ENCODE measurements around the gene TNFRSF11A.

The TNFRSF11A gene

DNA sequence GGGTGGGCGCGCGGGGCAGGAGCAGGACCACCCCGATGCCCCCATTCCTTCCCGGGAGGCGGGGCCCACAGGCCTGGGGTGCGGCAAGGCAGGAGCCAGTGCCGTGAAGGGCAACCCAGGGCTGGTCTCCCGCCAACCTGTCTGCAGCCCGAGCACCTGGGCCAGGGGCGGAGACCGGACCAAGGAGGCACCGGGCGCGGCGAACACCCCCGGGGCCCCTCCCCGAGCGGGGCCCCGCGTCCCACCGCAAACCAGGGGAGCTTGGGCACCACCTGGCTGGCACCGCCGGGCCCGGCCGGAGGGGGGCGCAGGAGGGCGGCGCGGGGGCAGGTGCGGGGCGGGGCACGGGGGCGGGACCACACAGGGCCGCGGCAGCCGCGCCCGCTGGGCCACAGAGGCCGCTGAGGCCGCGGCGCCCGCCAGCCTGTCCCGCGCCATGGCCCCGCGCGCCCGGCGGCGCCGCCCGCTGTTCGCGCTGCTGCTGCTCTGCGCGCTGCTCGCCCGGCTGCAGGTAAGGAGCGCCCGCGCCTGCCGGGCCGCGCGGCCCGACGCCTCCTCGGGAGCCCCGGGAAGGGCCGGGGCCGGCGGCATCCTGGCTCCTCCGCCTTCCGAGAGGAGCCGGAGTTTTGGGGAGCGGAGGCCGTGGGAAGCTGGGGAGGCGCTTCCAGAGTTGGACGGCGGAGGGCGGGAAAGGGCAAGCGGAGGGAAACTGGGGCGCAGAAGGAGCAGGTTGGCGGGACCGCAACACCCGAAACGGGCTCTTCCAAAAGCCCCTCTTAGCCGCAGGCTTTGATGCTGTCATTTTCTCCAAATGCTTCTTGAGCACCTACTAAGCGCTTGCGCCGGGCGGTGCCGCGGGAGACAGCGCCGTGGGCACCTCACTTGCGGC is at the start of gene TNFRSF11A:
TNFRSF11A (plus strand) TSS at position 394 of the 889 bp plus-strand sequence; CDS start at position 437, 43 bp downstream.
- H3K27ac Mint-ChIP-seq, result peak within 1 kb of the TSS; percentile 9
- no peaks in the 10 kb centered on the region for H3K9me3 Mint-ChIP-seq
- peak within 1 kb of the TSS; percentile 76 for H3K4me3 Mint-ChIP-seq
- peaks cover 57% of the 10 kb centered on the region for H3K4me1 Mint-ChIP-seq (ENCODE audit: low read depth)
- peaks cover 71% of the 10 kb centered on the region for H3K27me3 Mint-ChIP-seq
- intact Hi-C loops (cut with micrococcal nuclease), result loop anchor here (1.0 kb wide), 1 partner anchor 7 kb away; no protein-coding TSS in a partner anchor
- H3K36me3 Mint-ChIP-seq (ENCODE audit: low read depth), result no peaks in the 10 kb centered on the region

DNA sequence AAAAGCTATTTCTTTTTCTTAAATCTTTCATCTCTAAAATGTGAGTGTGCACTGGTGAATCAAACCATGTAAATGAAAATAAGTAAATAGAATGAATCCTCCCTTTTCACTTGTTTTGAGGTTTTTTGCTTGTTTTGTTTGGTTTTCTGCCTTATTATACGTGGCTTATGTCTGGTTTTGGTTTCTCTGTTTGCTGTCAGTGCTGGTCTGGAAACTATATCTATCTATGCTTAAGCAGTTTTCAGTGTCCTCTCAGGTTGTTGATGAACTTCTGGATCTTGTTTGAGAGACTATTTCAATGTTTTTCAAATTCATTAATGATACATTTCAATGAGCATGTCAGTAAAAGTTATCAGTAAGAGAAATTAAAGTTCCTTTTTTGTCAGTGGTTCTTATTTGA is 48.1 kb upstream of the TNFRSF11A start:
- intact Hi-C loops (cut with micrococcal nuclease), result no loop called here
- H3K4me3 Mint-ChIP-seq, result no peak overlapping the region
- peaks cover 18% of the 10 kb centered on the region for H3K4me1 Mint-ChIP-seq (ENCODE audit: low read depth)
- no peaks in the 10 kb centered on the region for H3K27me3 Mint-ChIP-seq
- H3K27ac Mint-ChIP-seq, result no peak overlapping the region
- peaks cover 35% of the 10 kb centered on the region for H3K36me3 Mint-ChIP-seq (ENCODE audit: low read depth)
- H3K9me3 Mint-ChIP-seq, result no peaks in the 10 kb centered on the region

DNA sequence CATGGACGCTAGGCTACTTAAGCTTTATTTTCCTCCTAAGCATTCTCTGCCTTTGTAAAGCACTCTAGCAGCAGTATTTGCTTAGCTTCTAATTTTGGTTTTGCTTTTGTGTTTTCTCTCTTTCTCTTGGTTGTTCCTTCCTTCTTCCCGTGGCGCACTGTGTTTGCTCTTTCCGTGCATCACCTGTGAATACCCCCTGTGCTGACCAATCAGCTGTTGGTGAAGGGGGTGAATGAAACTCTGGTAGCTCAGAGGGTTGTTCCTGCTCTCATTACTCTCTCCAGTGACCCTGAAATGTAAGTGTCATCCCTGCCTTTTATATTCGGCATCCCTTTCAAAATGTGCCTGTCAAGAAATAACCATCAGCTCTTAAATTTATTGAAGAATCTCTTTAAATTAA is 45.5 kb upstream of the TNFRSF11A start:
- peaks cover 49% of the 10 kb centered on the region for H3K36me3 Mint-ChIP-seq (ENCODE audit: low read depth)
- no peak overlapping the region for H3K4me3 Mint-ChIP-seq
- intact Hi-C loops (cut with micrococcal nuclease), result no loop called here
- peak overlapping the region; percentile 9 for H3K27ac Mint-ChIP-seq
- no peaks in the 10 kb centered on the region for H3K27me3 Mint-ChIP-seq
- peaks cover 19% of the 10 kb centered on the region for H3K4me1 Mint-ChIP-seq (ENCODE audit: low read depth)
- H3K9me3 Mint-ChIP-seq, result no peaks in the 10 kb centered on the region

DNA sequence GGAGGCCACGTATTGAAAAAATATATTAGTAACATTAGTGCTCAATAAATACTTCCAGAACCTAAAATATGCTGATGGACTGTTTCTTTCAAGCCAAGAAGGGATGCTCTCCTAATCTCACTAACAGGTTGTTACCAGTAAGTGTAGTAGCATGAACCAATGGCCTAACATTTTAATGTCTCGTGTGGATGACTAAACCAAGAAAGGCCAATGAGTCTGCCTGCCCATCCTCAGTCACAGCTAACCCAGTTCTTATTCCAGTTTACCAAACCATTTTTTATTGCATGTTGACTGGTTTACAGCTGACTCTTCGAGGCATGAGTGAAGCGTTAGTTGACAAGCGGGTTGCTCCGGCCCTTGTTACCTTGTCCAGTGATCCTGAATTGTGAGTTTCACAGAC is 45.1 kb upstream of the TNFRSF11A start:
- intact Hi-C loops (cut with micrococcal nuclease), result no loop called here
- Mint-ChIP-seq H3K27ac (no peak overlapping the region), H3K4me1 (ENCODE audit: low read depth) (peaks cover 24% of the 10 kb centered on the region), H3K27me3 (no peaks in the 10 kb centered on the region), H3K4me3 (no peak overlapping the region), H3K9me3 (no peaks in the 10 kb centered on the region), H3K36me3 (ENCODE audit: low read depth) (peaks cover 48% of the 10 kb centered on the region)

DNA sequence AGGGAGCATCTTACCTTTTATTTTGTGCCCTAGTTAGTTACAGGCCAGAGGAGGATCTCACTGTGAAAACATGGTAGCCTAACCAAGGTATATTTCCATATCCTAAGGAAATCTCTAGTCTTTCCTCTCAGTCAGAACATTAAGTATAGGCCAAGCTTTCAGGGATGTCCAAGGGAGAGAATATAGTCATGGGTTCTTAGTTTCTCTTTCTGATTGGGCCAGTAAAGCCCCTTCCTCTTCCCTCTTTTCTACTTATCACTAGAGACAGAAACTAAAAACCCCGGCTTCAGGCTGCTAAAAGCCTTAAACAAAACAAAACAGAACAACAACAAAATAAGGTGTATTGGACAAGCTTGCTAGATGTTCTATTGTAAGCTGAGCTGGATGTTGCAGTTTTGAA is 44.3 kb upstream of the TNFRSF11A start:
- intact Hi-C loops (cut with micrococcal nuclease), result no loop called here
- no peaks in the 10 kb centered on the region for H3K9me3 Mint-ChIP-seq
- peaks cover 31% of the 10 kb centered on the region for H3K4me1 Mint-ChIP-seq (ENCODE audit: low read depth)
- no peaks in the 10 kb centered on the region for H3K27me3 Mint-ChIP-seq
- peak overlapping the region; percentile 77 for H3K27ac Mint-ChIP-seq
- peaks cover 51% of the 10 kb centered on the region for H3K36me3 Mint-ChIP-seq (ENCODE audit: low read depth)
- H3K4me3 Mint-ChIP-seq, result no peak overlapping the region

DNA sequence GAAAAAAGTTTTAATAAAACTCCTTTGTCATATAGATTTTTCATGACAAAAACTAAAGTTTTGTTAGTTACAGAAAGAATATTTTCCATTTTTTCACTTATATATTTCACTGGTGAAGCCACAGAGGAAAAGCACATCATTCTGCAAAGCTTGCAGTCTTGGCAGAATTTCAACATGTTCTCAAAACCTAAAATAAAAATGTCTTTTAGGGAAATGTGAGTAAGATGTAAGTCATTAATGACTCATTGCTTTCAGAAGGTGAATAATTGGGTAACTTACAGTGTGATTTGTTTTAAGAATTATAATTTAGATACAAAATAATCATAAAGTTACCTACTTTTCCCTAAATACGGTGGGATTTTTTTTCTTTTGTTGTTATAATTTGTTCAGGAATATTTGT is 43.4 kb upstream of the TNFRSF11A start:
- H3K27me3 Mint-ChIP-seq, result no peaks in the 10 kb centered on the region
- no peaks in the 10 kb centered on the region for H3K9me3 Mint-ChIP-seq
- no peak overlapping the region for H3K4me3 Mint-ChIP-seq
- H3K36me3 Mint-ChIP-seq (ENCODE audit: low read depth), result peaks cover 51% of the 10 kb centered on the region
- H3K27ac Mint-ChIP-seq, result no peak overlapping the region
- intact Hi-C loops (cut with micrococcal nuclease), result no loop called here
- H3K4me1 Mint-ChIP-seq (ENCODE audit: low read depth), result peaks cover 36% of the 10 kb centered on the region

DNA sequence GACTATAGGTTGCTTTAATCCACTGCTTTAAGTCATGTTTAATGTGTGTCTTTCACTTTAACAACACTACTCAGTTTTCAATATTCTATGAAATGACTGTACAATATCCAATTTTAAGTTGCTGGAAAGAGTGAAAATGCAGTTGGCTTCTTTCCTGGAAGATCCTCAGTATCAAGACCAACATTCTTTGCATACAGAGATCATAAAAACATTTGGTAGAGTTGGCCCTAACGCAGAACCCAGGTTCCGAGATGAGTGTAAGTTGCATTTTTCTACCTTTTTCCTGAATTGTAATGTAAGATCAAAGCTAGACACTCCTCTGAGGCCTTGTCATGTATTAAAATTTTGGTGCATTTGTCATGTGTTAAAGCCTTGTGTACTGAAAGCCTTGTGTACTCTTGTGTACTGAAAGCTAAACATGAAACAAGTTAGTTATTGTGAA is 42.9 kb upstream of the TNFRSF11A start:
- H3K27me3 Mint-ChIP-seq, result no peaks in the 10 kb centered on the region
- H3K4me1 Mint-ChIP-seq (ENCODE audit: low read depth), result peaks cover 31% of the 10 kb centered on the region
- intact Hi-C loops (cut with micrococcal nuclease), result no loop called here
- H3K36me3 Mint-ChIP-seq (ENCODE audit: low read depth), result peaks cover 46% of the 10 kb centered on the region
- H3K9me3 Mint-ChIP-seq, result no peaks in the 10 kb centered on the region
- no peak overlapping the region for H3K4me3 Mint-ChIP-seq
- H3K27ac Mint-ChIP-seq, result no peak overlapping the region

DNA sequence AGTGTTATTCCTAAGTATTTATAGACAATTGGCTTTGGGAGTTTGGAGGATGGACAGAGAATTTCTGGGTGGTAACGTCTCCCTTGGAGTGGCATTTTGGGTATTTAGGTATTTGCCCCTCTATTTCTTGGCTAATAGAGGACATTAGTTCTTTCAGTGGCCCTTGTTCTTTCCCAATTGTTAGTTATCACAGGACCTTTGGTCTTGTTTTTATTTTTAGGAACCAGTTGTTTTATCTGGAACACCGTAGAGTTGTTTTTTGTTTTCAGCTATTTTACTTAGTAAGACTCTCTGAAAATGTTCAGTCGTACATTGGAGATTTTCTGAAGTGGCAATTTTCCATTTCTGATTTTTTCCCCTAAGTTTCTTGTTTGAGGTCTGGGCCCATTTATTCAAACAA is 40.5 kb upstream of the TNFRSF11A start:
- peaks cover 46% of the 10 kb centered on the region for H3K36me3 Mint-ChIP-seq (ENCODE audit: low read depth)
- H3K4me1 Mint-ChIP-seq (ENCODE audit: low read depth), result peaks cover 48% of the 10 kb centered on the region
- no peak overlapping the region for H3K4me3 Mint-ChIP-seq
- no peaks in the 10 kb centered on the region for H3K9me3 Mint-ChIP-seq
- H3K27me3 Mint-ChIP-seq, result no peaks in the 10 kb centered on the region
- H3K27ac Mint-ChIP-seq, result peak overlapping the region; percentile 76
- intact Hi-C loops (cut with micrococcal nuclease), result no loop called here

DNA sequence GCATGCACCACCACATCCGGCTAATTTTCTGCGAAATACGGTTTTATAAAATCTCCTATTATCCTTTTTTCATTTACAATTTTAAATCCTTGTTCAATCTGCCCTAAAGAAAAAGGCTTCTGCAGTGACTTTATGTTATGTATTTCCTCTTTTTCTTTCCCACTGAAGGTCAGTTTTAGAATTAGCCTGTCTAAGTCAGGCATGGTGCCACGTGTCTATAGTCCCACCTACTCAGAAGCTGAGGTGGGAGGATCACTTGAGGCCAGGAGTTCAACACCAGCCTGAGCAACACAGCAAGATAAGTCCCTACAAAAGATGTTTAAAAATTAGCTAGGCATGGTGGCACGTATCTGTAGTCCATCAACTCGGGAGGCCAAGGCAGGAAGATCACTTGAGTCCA is 39.8 kb upstream of the TNFRSF11A start:
- peaks cover 51% of the 10 kb centered on the region for H3K4me1 Mint-ChIP-seq (ENCODE audit: low read depth)
- peaks cover 43% of the 10 kb centered on the region for H3K36me3 Mint-ChIP-seq (ENCODE audit: low read depth)
- H3K27ac Mint-ChIP-seq, result peak overlapping the region; percentile 76

DNA sequence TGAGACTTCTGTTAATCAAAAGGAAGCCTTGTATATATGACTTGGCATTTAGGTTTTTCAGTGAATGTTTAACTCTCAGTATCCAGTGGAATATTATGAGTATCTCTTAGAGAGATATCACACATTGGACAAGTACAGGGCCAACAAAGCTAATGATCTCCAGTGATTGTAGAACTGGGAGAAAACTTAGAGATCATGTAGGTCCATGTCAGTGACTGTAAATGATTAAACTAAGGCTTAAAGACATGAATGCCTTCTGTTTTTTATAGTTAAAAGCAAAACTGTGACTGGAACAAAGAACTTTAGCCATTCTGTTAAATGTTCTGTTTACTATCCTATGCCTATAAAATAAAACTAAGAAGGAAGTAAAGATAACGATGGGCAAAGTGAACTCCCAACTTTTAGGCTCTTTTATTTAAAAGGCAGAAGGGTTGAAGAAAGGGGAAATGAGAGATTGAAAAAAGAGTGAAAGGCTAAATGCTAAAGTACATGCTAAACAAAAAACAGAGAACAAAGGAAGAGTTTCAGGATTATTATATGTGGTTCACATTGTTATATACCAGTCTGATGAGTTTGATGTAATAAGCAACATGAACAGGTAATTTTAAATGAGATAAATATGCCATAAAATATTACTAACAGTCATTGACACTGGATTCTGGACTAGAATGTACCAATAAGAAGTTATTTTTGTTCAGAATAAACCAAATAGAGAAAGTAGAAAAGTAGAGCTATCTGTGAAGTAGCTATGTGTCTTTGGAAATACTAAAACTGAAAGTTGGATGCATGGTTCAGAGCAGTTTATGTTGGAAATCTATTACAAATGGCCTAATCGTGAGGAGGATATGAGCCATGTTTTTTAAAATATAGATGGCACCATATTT is 37.1 kb upstream of the TNFRSF11A start:
- intact Hi-C loops (cut with micrococcal nuclease), result no loop called here
- Mint-ChIP-seq H3K36me3 (ENCODE audit: low read depth) (peaks cover 27% of the 10 kb centered on the region), H3K27ac (peak overlapping the region; percentile 93), H3K4me3 (peak overlapping the region; percentile 57), H3K4me1 (ENCODE audit: low read depth) (peaks cover 46% of the 10 kb centered on the region), H3K27me3 (no peaks in the 10 kb centered on the region), H3K9me3 (no peaks in the 10 kb centered on the region)

More for the DNA sequence above, 39.8 kb upstream of the TNFRSF11A start:
- Mint-ChIP-seq H3K27me3 (no peaks in the 10 kb centered on the region), H3K9me3 (no peaks in the 10 kb centered on the region), H3K4me3 (no peak overlapping the region)
- intact Hi-C loops (cut with micrococcal nuclease), result no loop called here

DNA sequence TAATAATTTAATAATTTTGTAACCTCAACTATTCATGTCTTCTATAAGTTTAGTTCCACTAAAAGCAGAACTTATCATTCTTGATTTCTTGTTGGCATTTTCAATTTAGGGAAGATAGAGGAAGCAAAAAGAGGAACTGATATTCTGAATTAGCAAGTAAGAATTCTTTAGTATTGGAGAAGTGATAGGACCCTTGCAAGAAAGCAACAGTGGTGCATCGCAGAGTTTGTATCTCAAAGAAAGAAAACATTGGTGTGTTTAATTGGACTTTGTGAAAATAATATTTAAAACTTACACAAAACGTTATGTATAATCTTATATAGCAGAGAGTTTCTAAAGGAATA is 36.5 kb upstream of the TNFRSF11A start:
- Mint-ChIP-seq H3K36me3 (ENCODE audit: low read depth) (peaks cover 21% of the 10 kb centered on the region), H3K27me3 (no peaks in the 10 kb centered on the region), H3K4me1 (ENCODE audit: low read depth) (peaks cover 46% of the 10 kb centered on the region), H3K9me3 (no peaks in the 10 kb centered on the region), H3K27ac (peak overlapping the region; percentile 93), H3K4me3 (no peak overlapping the region)
- intact Hi-C loops (cut with micrococcal nuclease), result no loop called here

DNA sequence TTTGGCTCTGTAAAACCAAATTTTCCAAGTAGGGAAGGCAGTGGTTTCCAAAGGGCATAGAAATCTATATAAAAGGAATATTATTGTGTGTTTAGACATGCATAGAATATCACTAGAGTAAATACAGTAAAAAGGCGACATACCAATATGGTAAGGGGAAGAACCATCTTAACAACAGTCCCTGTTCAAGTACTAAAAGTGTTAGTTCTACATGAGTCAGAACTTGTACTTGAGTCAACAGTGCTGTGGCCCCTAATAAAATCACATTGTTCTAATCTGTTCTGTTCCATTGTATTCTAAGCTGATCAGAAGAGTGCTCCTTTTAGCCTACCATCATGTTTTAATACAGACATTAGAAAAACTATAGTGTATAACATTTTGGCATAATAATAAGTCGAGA is 36.1 kb upstream of the TNFRSF11A start:
- Mint-ChIP-seq H3K27me3 (no peaks in the 10 kb centered on the region), H3K27ac (peak overlapping the region; percentile 93), H3K4me1 (ENCODE audit: low read depth) (peaks cover 46% of the 10 kb centered on the region), H3K9me3 (no peaks in the 10 kb centered on the region), H3K4me3 (no peak overlapping the region), H3K36me3 (ENCODE audit: low read depth) (peaks cover 17% of the 10 kb centered on the region)
- intact Hi-C loops (cut with micrococcal nuclease), result no loop called here

DNA sequence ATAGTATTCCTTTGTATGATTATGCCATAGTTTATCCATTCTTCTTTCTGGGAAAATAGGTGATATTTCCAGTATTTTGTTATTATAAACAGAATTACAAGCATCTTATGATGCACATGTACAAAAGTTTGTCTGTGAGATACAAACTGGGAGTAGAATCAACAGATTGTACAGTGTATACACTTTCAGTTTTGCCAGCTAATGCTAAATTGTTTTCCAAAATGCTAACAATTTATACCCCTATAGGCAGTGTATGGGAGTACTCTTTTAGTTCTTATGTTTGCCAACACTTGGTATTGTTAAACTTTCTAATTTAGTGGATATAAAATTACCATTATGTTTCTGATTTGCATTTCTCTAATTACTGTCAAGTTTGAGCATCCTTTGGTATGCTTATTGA is 31.0 kb upstream of the TNFRSF11A start:
- Mint-ChIP-seq H3K27ac (no peak overlapping the region), H3K9me3 (no peaks in the 10 kb centered on the region), H3K27me3 (no peaks in the 10 kb centered on the region), H3K4me1 (ENCODE audit: low read depth) (peaks cover 34% of the 10 kb centered on the region), H3K4me3 (no peak overlapping the region), H3K36me3 (ENCODE audit: low read depth) (peaks cover 16% of the 10 kb centered on the region)
- intact Hi-C loops (cut with micrococcal nuclease), result no loop called here

DNA sequence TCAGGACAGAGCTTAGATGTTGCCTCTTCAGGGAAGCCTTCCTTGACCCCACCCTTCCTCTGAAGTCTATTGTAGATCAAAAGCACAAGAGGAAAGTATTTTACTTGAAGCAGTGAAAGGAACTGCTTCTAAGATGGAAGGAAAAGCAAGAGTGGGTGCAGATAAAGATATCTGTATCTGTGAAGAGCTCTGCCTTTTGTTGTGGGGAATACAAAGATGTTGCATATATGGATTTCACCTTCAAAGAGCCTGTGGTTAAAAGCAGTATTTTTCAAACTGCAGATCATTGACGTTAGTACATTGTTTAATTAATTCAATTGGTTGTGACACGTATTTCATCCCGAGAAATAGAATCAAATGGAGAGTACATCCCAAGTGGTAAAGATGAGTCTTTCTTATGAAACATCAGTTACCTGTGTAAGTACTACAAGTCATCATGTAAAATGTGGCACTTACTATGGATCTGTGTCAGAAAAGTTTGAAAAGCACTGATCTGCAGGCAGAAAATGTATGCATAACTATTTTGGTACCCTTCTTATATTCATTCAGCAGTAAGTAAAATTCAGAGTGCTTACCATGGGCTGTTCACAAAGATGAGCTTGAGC is 24.6 kb upstream of the TNFRSF11A start:
- no peak overlapping the region for H3K27ac Mint-ChIP-seq
- no peaks in the 10 kb centered on the region for H3K27me3 Mint-ChIP-seq
- intact Hi-C loops (cut with micrococcal nuclease), result no loop called here
- peaks cover 36% of the 10 kb centered on the region for H3K4me1 Mint-ChIP-seq (ENCODE audit: low read depth)
- peaks cover 76% of the 10 kb centered on the region for H3K36me3 Mint-ChIP-seq (ENCODE audit: low read depth)
- H3K4me3 Mint-ChIP-seq, result no peak overlapping the region
- no peaks in the 10 kb centered on the region for H3K9me3 Mint-ChIP-seq
